GM18868 (cell line): ENCODE data around the gene HAPSTR1.

Experiments used
- ATAC-seq: cut with Tn5 transposase; IDR thresholded peaks from one replicate; pipeline ENCODE4 v1.9.1; 2021; ENCODE audit warnings: mild to moderate bottlenecking, moderate library complexity; ENCODE audit not compliant: unreplicated experiment

HAPSTR1 gene

DNA sequence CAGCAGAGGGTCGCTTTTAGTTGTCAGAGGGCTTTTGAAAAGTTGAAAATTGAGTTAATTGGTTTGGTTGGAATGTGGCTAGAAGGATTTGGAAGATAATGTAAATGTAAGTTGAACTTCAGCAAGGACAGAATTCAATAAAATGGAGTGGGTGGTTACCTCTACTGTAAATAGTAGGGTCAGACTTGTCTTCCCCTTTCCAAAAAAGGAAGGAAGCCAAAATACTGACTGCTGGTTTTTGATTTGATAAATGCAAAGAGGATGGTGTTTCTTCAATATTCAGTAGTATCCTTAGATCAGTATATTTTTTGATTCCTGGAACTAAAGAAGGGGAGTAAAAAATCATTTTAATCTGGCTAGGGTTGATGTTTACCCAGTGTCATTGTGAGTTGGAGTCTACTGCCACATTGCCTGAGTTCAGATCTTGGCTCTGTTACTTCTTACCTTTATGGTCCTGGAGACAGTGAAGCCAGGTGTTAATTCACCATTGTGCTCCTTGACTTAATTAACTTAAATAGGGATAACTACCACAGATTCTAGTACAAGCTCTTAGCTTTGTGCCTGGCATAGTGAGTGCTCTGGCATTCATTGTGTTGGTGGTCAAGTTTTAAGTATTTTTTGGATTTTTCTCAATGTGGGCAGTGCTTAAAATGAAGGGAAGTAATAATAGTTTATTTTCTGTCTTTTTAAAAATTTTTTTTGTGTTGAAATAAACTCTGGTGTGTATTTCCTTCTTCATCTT lies 4.4 kb downstream of the HAPSTR1 start:
- ATAC-seq, result no peak

DNA sequence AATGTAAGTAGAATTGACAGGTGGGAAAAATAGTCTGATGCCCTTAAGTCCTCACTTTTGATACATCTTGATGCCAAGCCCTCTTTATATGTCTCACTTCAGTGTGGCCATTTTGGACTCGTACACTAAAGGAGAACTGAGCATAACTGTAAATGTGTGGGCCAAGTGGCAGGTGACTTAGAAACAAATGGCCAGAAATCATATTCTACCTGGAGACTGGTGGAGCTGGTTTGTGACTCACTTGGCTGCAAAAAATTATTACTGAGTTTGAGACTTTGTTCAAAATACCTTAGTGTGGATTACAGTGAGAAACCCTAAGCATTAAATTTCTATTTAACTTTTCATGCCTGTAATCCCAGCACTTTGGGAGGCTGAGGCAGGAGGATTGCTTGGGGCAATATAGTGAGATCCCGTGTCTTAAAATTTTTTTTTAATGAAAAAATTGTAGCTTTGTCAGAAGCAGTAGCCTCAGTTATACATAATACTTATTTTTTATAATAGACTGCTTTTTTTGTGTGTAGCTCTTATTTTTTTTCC lies 5.0 kb downstream of the HAPSTR1 start:
- no peak for ATAC-seq

DNA sequence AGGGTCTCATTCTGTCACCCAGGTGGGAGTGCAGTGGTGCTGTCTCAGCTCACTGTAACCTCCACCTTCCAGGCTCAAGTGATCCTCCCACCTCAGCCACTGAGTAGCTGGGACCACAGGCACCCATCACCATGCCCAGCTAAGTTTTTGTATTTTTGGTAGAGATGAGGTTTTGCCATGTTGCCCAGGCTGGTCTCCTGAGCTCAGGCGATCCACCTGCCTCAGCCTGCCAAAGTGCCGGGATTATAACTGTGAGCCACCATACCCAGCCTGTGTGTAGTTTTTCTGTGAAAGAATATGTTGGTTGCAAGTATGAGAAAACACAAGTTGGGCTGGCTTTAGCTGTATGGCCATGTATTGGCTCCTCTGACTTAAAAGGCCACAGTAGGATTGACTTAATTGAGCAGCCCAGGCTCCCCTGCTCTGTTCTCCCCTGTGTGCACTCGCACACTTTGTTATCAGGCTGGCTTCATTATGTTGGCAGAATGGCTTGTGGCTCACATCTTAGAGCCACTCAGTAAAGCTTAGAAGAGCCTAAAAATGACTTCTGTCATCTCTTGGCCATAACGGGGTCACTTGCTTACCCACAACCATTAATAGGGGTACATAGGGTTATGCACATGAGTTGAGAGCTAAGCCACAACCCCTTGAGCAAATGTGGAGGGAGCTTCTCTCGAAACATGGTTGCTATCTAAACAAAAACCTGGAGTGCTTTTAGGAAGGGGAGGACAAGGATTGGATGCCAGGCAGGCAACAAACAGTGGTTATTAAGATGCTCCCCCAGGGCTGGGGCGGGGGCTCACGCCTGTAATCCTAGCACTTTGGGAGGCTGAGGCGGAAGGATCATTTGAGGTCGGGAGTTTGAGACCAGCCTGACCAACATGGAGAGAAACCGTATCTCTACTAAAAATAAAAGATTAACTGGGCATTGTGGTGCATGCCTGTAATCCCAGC lies 6.1 kb downstream of the HAPSTR1 start:
- ATAC-seq, result no peak

DNA sequence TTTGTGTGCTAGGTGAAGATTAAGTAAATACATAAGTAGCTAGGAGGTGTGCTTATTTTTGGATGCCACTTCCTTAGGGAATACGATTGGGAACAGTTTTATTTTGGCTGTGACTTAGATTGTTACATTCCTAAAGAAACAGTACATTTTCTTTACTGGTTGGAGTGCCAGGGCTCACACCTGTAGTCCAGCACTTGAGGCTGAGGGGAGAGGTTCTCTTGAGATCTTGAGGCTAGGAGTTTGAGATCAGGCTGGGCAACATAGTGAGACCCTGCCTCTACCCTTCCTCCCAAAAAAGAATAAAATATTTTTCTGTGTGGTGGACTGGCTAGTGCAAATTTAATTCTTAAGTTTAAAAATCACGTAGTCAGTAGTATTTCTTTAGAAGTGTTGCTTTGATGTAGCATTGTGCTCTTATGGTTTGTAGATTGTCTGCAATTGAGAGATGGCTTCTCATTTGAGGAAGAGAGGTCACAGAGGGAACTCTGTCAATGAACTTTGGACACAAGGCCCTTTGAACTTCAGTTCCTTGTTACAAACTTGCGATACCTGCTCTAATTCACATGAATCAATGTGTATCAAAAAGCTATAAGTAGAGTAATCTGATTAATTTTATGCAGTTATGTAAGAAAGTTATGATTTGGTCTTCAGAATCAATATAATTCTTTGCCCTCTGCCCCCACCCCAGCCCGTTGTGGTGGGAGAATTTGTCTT lies 7.1 kb downstream of the HAPSTR1 start:
- ATAC-seq, result no peak

DNA sequence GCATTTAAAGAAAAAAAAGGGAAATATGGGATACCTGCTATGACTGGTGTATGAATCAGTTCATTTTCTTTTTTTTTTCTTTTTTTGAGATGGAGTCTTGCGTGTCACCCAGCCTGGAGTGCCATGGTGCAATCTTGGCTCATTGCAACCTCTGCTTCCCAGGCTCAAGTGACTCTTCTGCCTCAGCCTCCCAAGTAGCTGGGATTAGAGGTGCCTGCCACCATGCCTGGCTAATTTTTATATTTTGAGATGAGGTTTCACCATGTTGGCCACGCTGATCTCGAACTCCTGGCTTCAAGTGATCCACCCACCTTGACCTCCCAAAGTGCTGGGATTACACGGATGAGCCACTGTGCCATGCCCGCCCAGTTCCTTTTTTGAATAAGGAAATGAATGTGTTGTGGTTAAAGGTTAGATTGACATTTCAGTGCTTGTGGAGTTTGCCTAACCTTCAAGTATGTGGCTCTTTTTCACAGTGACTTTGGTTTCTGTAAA lies 7.7 kb downstream of the HAPSTR1 start:
- ATAC-seq, result peak; percentile 63

DNA sequence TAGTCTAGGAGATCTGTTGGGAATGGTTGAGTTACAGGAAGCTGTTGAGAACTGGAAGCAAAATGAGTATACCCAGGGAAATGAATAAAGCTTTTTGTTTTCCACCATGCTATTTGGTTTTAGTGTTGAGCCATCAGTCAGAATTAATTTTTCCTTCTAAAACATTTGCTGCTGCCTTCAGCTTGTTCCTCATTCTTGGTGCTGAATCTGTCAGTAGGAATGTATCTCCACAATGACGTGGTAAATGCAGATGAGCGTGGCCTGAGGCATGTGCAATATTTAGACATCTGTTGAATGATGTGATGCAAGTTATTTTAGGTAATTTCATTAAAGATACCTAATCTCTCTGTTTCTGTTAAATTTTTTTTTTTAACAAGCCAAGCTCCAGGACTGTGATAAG lies 10.9 kb downstream of the HAPSTR1 start:
- no peak for ATAC-seq

DNA sequence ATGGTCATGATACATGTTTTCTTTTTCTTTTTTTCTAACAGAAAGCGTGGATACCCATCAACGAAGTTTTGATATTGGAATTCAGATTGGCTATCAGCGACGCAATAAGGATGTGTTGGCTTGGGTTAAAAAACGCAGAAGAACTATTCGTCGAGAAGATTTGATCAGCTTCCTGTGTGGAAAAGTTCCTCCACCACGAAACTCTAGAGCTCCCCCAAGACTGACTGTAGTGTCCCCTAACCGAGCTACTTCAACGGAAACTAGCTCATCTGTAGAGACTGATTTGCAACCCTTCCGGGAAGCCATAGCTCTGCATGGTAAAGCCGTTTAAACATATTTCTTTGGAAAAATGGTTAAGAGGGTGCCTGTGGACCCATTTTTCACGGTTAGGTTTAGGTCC lies 11.5 kb downstream of the HAPSTR1 start:
- ATAC-seq, result no peak

DNA sequence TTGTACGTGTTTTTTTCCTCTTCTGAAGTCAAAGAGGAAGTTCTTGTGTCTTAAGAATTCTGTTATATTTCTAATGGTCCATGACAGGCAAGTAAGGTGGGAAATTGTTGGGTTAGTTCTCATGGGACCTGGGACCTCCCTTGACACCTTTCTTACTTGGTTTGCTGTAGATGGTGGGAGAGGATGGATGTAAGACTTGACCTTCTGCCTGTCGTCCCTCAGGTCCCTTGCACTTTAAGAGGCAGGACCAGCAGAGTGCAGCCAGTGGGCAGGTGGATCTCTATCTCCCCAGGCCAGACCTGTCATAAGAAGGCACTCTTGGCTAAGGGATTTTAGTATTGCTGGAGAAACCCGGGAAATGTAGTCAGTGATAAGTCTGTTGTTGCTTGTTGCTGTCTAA lies 12.1 kb downstream of the HAPSTR1 start:
- ATAC-seq, result no peak

DNA sequence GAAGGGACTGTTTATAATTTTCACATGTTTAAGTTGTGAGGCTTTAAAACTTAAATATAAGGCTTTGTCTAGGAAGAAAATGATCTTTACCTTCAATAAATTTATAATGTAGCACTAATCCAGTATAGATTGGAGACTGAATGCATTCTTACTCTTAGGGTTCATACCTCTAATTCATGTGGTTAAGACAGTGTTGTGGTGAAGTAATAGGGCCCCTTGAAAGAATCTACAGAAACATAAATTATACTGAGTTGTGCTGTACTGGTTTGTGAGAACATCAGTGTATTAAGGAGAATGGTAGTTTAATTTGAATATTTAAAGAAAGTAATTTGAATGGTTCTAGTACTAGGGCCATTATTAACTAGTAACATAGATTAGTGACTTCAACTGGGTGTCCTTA lies 13.7 kb downstream of the HAPSTR1 start:
- ATAC-seq, result no peak

DNA sequence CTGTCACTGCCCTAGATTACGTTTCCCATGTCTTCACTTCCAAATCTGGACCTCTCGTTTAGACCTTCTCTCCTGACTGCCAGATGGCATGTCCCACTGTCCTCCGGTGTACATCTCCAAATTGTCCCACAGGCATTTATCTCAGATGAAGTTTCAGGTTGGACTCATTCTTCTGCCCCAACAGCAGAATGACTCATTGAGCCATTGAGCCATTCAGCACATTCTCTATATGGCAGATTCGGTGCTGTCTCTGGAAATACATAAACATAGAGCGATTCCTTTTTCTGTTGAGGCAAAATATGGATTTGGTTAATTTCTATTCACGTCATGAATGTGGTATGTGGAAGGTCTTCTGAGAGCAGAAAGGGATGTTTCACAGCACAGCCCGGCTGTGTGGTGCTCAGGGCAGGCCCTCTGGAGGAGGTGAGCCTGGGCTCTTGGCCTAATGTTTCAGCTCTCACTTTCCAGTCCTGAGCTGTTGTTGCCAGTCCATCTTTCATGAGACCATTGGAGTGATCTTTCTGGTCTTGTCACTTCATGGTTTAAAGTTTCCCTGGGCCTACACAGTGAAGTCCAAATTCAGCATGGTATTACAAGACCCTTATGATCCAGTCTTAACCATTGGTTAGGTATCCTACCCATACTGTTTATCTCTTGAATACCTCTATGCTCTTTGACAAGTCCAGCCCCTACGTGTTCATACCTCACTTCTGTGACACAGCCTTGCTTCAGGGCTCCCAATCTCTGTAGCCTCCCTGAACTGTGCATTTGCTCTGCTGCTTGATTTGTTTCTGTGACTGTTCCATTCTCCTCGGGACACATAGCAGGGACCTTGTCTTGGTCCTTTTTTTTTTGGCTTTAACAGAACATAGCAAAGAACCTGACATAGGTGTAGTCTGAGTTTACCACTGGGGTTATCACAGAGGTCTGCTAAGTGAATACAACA lies 15.9 kb downstream of the HAPSTR1 start:
- ATAC-seq, result no peak

DNA sequence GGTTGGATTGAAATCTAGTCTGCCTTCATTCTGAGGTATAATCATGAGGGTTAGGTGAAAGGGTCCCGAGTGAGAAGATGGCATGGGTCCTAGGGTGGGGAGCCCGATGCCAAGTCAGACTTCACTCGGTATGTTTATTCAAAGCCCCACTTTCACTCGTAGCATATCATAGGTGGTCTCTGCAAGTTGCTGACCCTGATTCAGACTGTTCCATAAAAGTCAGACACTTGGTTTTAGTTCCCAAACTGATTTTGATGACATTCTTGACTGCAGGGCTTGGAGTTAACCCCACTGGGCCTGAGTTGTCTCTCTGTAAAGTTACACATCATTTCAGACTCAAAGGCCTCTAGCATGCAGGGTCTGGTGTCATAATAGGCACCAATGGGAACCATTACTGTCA lies 17.8 kb downstream of the HAPSTR1 start:
- ATAC-seq, result no peak

DNA sequence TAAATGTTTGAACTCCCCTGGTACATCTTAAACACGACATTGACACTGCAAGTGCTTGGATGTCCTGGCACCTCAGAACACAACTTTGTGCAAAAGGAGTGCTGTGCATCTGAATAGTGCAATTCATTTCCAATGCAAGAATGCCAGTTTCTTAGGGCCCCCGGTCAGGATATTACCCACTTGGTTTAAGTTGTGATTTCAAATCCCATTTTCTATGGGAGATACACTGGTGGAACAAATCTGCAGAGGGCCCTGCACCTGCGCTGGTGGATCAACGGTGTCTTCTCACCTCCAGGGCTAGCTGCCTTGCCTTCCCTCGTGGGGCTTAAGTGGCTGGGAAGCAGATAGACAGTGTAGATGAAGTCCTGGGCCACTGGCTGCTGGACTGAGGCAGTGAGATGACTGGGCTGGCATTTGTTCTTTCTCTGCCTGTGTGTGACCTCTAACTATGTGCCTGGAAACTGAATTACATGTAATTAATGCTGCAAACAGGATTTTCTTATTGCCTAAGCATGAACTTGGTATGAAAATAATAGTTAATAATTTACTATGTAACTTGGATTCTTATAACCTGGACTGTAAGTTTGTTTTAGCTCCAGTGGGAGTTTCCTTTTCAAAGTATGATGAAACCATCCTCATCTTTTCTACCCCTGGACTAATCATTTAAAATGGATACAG lies 20.9 kb downstream of the HAPSTR1 start:
- ATAC-seq, result no peak

DNA sequence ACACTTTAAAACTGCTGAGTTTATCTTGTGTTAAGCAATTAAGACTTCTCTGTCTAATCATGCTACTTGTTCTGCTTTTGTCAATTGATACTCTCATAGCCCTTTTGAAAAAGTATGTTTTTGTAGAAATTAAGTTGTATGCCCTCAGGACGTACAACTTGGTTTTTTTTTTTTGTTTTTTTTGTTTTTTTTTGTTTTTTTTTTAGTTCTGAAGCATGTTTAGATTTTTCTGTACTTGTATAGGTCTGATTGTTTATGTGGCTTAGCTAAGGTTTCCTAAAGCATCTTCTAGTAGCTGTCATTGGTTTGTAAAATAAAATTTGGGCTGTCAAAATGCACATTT lies 21.4 kb downstream of the HAPSTR1 start:
- no peak for ATAC-seq

DNA sequence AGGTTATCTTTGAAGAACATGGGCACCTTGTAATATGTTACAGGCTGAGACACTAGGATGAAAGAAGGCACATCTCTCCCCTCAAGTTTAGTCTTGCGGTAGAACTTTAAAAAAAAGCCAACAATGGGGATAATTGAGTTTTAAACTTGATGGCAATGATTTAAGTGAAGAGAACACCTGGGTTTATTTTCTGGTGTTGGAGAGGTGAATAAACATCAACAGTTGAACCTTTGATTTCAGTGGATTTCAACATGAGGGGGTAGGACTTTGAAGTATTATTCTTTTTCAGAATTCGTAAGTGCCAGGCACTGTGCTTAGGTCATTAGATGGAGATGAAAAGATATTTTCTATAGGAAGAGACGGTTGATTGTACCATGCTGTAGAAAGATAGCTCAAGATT lies 22.3 kb downstream of the HAPSTR1 start:
- ATAC-seq, result no peak

DNA sequence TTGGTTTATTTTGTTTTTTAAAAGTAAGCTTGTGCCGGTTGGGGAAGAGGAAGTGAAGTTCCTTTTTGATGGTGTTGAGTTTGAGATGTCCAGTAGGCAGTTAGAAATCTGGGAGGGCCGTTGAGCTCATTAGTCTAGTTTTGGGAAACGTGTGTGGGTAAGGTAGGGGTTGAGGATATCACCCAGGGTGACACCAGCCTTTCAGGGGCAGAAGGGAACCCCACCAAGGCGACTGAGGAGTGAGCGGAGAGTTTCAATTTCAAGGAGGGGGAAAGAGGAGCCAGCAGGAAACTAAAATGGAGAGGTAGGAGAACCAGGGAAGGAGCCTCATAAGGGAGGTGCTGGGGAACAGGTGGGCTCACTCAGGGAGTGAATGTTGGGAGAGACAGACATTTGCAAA lies 22.7 kb downstream of the HAPSTR1 start:
- ATAC-seq, result no peak

DNA sequence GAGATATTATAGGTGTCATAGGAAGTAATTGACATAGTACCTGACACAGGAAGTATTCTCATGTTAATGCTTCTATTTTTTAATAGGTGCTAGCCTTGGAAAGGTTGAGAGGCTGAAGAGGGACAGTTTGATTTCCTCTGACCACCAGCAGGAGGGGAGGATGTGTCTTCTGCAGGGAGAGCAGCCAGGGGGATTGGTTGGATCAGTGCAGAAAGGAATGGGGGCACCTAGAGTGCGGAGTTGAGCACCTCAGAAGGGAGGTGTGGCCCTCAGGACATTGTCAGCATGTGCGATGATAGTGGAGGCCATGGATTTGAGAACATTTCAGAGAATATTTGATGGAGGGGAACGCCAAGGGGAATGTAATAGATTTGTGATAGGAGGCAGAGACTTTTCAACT lies 23.4 kb downstream of the HAPSTR1 start:
- ATAC-seq, result no peak

DNA sequence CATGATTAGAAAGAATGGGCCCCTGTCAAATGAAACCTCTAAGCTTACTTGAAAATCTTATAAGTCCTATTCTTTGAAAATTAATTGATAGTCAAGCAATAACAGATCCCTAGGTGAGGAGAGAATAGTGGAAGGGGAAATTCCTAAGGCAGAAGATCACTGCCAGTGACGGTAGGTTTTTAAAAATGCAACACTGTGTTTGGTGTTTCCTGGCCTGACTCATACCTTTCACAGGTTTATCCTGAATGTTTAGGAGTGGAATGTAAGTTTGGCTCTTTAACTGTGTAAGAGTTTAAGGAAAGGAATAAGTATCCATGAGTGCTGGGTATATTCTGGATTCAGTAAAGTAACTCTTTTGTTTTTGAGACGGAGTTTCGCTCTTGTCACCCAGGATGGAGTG lies 23.8 kb downstream of the HAPSTR1 start:
- no peak for ATAC-seq

DNA sequence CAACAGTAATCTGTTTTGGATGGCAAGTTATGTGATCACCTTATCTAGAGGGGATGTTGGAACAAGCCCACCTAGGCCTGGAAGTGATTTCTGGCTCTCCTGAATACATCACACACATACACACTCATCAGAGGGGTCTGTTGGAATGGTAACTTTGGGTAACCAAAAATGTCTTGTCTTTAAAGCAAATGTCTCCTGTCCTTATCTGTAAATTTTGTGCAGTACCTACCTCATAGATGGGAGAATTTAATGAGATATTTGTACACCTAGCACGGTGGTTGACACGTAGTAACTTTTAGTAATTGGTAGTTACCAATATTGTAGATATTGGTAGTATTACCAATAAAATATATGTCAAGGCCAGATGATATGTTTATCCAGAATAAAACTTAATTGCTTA lies 24.7 kb downstream of the HAPSTR1 start:
- no peak for ATAC-seq

DNA sequence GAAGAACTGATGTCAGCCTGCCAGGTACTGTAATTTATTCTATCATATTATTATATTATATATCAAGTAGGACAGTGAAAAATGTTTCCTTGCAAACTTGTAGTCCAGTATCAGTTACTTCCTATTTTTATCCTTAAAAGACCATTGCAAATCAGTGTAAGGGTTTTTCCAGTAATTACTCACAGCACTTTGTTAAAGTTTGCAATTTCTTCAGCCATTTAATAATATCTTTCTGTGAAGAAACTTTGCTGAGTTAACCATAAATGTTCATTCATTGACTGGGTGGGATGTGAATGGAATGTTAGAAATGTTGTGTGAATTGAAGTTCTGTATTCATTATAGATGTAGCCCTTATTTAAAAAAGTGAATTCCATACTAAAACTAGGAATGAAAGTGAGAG lies 26.7 kb downstream of the HAPSTR1 start:
- no peak for ATAC-seq

DNA sequence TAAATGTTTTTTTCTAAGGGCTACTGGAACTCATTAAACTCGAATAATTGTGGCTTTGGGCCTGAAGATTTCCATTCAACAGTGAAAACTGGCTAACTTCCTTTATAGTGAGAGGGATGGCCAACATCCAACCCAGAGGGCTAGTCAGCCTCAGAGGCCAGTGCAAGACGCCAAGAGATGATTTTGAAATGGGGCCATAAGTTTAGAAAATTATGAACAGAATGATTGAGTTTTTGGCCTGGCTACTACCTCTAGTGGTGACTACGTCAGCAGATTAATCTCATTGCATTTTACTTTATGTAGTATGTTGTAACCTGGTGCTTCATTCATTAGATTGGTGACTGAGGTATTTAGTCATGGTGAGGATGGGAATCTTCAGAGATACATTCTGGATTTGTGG lies 28.4 kb downstream of the HAPSTR1 start:
- ATAC-seq, result no peak
